Panc1 (cell line): ENCODE data around the gene ZBTB20. TPM values are rescaled to one million over a fixed set of nuclear protein-coding genes. Genes with fewer than 3 reads are reported as not detected.

ENCODE experiments used
- ATAC-seq: fragments of 200-7000 bp; cut with Tn5 transposase; 2 replicates; pipeline ENCODE4 v1.9.1; 2020; ENCODE audit warnings: mild to moderate bottlenecking, moderate library complexity
- BruUV-seq: library from RNA; stranded (reverse); fragments of 400-500 nt; replicated peaks from 2 replicates; lab custom pipeline; 2021; lab: Mats Ljungman, UMichigan
- CTCF ChIA-PET: fragments of 300-600 bp; sonication (Branson Sonifier 250); formaldehyde crosslinking; loops from one replicate; lab custom pipeline; 2022; ENCODE audit warnings: antibody characterized with exemption; lab: Charles Lee
- POLR2A ChIA-PET: fragments of 300-600 bp; sonication (Branson Sonifier 250); formaldehyde crosslinking; loops from one replicate; lab custom pipeline; 2022; ENCODE audit warnings: antibody characterized with exemption; lab: Charles Lee
- DNase-seq: peaks from one replicate; pipeline ENCODE4 v3.0.0-alpha.2; 2010; ENCODE audit warnings: low read depth, low spot score
- H3K27ac ChIP-seq: 2 replicates; pipeline ENCODE4 v1.5.1; 2011; ENCODE audit warnings: mild to moderate bottlenecking, low read length, inconsistent platforms
- H3K27me3 ChIP-seq: fragments of 200-500 bp; sonication (Bioruptor generic); 2 replicates; pipeline ENCODE4 v1.6.0; 2014; ENCODE audit warnings: low read length, inconsistent platforms; ENCODE audit not compliant: control insufficient read depth, insufficient read depth
- H3K36me3 ChIP-seq: fragments of 200-500 bp; sonication (Bioruptor generic); 2 replicates; pipeline ENCODE4 v1.5.1; 2014; ENCODE audit warnings: inconsistent platforms, mild to moderate bottlenecking, low read length, moderate library complexity; ENCODE audit not compliant: control insufficient read depth, insufficient read depth
- H3K4me1 ChIP-seq: 2 replicates; pipeline ENCODE4 v1.5.1; 2011; ENCODE audit warnings: inconsistent platforms, mild to moderate bottlenecking, low read length, moderate library complexity; ENCODE audit not compliant: control insufficient read depth, insufficient read depth
- H3K4me3 ChIP-seq, 2 experiments: 2 replicates each; pipeline ENCODE4 v1.5.1; 2011 to 2012; ENCODE audit warnings: low read depth in 2 of 2, low read length in 2 of 2, mild to moderate bottlenecking in 2 of 2, inconsistent platforms in 1 of 2, moderate library complexity in 1 of 2
- H3K9me3 ChIP-seq: fragments of 200-500 bp; sonication (Bioruptor generic); 2 replicates; pipeline ENCODE4 v1.5.1; 2014; ENCODE audit warnings: low read depth, mild to moderate bottlenecking, inconsistent platforms, low read length, moderate library complexity; ENCODE audit not compliant: control insufficient read depth, insufficient read depth
- CTCF ChIP-seq: fragments of 450-650 bp; IDR thresholded peaks from 2 replicates; pipeline ENCODE4 v1.5.1; 2017; ENCODE audit warnings: mild to moderate bottlenecking
- POLR2AphosphoS5 ChIP-seq: IDR thresholded peaks from 2 replicates; pipeline ENCODE4 v1.6.1; 2012; ENCODE audit warnings: mild to moderate bottlenecking, low read depth, low read length, moderate library complexity
- REST ChIP-seq, 2 experiments: IDR thresholded peaks; 2 replicates each; pipeline ENCODE4 v1.6.1; 2011 to 2012; ENCODE audit warnings: low read depth in 2 of 2, control low read depth in 1 of 2, low read length in 1 of 2, mild to moderate bottlenecking in 1 of 2, moderate library complexity in 1 of 2; ENCODE audit not compliant: insufficient read depth in 1 of 2
- SIN3A ChIP-seq: IDR thresholded peaks from 2 replicates; pipeline ENCODE4 v1.6.1; 2012; ENCODE audit warnings: low read depth, mild to moderate bottlenecking, low read length, moderate library complexity, borderline replicate concordance; ENCODE audit not compliant: insufficient read depth
- TCF7L2 ChIP-seq: IDR thresholded peaks from 2 replicates; pipeline ENCODE4 v1.6.1; 2011; ENCODE audit warnings: mild to moderate bottlenecking, low read depth, low read length, inconsistent platforms
- in situ Hi-C: cut with HindIII; loops from 2 replicates; pipeline ENCODE4 v1.10.0; 2016; ENCODE audit warnings: low sequenced_read_pairs, low pct_unique_long_range_greater_than_20kb
- intact Hi-C: fragments of 100-400 bp; cut with micrococcal nuclease; formaldehyde crosslinking; loops from one replicate; pipeline ENCODE4 v1.10.0; 2022; ENCODE audit not compliant: unreplicated experiment
- total RNA-seq: library from RNA; stranded (reverse); gene quantifications from one replicate; pipeline ENCODE4 v1.2.1, GENCODE V29; 2021; ENCODE audit not compliant: unreplicated experiment

ZBTB20 gene
- total RNA-seq, 1 experiment from 2014 or later: 4.1 TPM

GRCh38 chr3:114496021-114496434 is 651.1 kb downstream of the ZBTB20 start:
- Histone ChIP-seq H3K36me3 (no peaks in the 10 kb centered on the region), H3K4me3 (no peak overlapping the region), H3K27me3 (no peaks in the 10 kb centered on the region), H3K4me1 (no peaks in the 10 kb centered on the region), H3K27ac (no peak overlapping the region), H3K9me3 (no peaks in the 10 kb centered on the region)
- POLR2A ChIA-PET: no interaction called here
- CTCF ChIA-PET: no interaction called here
- no peak for ATAC-seq
- intact Hi-C loops (no loop called here), in situ Hi-C loops (no loop called here)
- no peak for DNase-seq
- BruUV-seq: no TSS peak
- no peak for TF ChIP-seq TCF7L2
- no peak for TF ChIP-seq SIN3A
- TF ChIP-seq CTCF: no peak
- TF ChIP-seq REST (IDR thresholded peaks at IDR 0.05; ENCODE audit: insufficient read depth in 1 of 2, low read depth in 2 of 2, low read length in 1 of 2): no peak
- no peak for TF ChIP-seq POLR2AphosphoS5

- H3K27ac ChIP-seq: no peak overlapping the region
- in situ Hi-C loops: no loop called here
- DNase-seq (no peak), ATAC-seq (no peak)
- H3K27me3 ChIP-seq: no peaks in the 10 kb centered on the region
- no peak for TF ChIP-seq TCF7L2
- TF ChIP-seq REST (IDR thresholded peaks at IDR 0.05; ENCODE audit: insufficient read depth in 1 of 2, low read depth in 2 of 2, low read length in 1 of 2): no peak
- TF ChIP-seq POLR2AphosphoS5: no peak
- no peak for TF ChIP-seq SIN3A
- no peak for TF ChIP-seq CTCF
- intact Hi-C loops: no loop called here
- no peaks in the 10 kb centered on the region for H3K9me3 ChIP-seq
- BruUV-seq: no TSS peak
- POLR2A ChIA-PET: no interaction called here
- H3K4me3 ChIP-seq: no peak overlapping the region
- no peaks in the 10 kb centered on the region for H3K4me1 ChIP-seq
- H3K36me3 ChIP-seq: no peaks in the 10 kb centered on the region
- CTCF ChIA-PET: no interaction called here
Measured at GRCh38 chr3:114494498-114494897, 652.6 kb downstream of the ZBTB20 start.
